ENCODE data around the gene SEMA4C.

Gene SEMA4C

DNA sequence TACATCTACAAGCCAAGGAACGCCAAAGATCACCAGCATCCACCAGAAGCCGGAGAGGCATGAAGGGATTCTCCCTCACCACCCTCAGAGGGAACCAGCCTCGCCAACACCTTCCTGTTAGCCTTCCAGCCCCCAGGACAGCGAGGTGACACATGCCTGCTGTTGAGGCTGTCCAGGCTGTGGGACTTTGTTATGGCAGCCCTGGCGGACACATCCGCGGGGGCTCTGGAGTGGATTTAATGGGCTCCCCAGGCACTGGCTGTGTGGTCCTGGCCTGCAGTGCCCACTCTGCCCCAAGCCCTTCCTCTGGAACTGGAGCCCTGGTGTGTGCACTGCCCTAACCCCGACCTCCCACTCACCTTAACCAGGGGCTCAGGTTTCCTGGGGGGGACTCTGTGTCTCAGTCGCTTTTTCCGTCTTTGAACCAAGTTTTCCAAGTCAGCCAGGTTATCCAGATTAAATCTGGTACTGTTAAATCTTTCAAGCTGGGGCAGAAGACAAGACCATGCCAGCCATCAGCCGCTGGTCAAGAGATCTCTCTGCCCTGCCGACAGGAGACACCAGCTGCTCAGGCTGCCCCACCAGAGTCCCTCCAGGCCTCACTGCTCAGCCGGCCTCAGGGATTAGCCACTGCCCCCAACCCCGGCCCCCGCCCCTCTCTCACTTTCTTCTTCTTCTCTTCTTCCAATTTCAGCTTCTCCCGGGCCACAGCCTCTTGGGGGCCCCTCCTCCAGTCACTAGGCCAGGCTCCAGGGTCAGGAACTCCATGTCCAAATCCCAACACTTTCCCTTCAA, 28.0 kb downstream of the SEMA4C start:
- DNase-seq: no peak

DNA sequence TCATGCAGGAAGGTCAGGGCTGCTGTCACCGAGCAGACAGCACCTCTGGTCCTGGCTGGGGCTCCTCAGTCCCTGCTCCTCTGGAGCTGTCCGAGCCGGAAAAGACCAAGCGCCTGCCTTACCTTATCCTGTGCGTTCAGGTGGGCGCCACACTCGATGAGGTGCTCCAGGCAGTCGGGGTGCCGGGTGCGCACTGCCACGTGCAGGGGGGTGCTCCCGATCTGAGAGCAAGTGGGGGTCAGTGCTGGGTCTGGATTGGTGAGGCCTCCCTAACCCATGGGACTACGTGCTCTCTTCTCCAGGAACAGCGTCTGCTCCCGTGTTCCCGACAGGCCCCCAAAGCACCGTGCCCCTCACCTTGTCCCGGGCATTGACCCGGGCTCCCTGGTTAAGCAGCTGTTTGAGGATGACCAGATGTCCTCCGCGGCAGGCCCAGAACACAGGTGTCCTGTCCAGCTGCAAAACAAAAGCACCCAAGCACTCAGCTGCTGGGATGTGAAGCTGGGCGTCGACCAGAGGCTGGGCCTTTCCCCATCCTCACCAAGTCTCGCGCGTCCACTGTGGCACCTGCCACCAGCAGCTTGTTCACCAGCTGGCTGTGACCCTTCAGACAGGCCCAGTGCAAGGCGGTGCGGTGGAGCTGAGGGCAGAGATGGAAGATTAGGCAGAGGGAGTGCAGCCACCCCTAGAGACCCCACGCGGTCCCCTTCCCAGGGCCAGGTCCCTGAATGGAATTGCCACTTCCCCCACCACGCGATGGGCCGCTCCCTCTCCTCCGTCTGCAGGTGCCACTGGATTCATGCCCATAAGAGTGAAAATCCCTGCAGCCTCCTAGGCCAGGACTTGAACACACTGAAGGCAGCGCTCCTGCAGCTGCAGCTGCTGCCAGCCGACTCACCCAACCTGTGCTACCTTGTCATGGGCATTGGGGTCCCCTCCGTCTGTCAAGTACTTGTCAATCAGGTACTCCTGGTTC, 29.7 kb downstream of the SEMA4C start:
- no peak for DNase-seq

DNA sequence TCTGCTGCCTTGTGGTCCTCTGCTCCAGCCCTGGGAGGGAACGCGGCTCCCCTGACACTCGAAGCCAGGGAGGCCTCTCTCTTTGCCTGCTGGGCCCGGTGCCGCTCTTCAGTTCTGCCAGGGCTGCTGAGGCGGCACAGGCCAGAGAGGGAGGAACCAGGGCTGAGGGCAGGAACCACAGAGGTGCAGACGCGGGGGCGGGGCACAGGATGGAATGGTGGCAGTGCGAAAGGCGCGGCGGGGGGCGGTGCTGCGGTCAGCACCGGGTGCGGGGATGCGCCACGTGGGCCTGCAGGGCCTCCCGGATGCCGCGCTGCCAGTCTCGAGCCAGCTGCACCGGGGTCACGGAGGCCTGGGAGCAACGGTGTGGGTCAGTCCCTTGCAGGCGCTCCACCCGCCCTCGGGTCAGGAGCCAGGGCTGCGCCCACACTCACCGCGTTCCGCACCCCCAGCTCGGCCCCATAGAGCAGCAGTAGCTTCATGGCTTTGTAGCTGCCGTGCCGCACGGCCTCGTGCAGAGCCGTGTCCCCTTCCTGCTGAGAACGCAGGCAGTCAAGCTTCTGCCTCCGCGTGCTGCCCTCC, 30.5 kb downstream of the SEMA4C start:
- no peak for DNase-seq

DNA sequence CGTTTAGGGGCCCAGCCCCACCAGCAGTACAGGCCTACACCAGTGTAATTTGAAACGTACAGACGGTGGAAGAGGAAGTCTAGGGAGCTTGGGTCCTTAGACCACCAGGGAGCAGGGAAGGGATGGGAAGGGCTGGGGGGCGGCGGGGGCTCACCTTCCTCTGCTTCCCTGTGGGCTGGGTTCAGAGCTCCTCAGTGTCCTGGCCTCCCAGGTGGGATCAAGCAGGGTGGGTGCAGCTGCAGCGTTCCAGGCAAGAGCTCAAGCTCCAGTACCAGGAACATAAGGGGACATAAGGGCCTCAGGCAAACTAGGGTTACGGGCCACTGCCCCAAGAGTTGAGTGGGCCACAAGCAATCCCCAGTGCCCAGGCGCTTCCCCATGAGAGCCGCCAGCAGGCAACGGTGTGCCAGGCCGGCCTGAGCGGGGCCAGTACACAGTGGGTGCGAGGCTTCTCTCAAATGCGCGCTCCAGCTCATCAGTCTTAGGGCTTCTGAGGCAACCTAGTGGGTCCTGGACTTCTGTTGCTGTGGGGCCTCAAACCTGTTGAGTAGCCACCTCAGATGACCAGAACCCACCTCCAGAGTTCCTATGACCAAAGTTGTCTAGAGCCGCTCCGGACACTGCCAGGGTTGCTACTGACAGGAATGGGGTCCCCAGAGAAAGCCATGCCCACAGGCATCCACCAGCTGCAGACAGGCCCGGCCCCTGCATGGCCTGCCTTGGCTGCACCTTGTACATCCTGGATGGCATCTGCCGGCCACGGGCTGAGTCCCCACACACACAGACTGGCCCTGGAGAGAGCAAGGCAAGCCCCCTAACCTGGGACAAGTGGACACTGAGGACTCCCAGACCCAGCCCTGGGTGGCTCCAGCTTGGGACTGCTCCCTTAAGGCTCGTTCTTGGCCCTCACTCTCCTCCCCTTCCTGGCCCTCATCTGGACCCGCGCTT, 31.3 kb downstream of the SEMA4C start:
- DNase-seq: no peak

DNA sequence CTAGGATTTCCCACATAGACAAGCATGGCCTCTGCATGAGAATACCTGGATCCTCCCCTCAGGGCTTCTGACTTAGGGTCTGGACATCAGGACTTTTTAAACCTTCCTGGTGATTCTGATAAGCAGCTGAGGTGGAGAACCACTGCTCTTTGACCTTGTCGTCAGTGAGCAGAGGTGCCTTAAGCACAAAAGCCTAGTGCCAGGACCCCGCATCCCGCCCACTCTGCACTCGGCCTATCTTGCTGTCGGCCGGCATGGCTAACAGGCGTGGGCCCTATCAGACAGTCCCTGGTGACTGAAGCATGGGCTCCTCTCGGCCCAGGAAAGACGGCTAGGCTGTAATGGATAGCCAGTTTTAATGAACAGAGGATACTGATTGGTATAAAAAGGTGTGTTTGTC, 32.3 kb downstream of the SEMA4C start:
- no peak for DNase-seq

DNA sequence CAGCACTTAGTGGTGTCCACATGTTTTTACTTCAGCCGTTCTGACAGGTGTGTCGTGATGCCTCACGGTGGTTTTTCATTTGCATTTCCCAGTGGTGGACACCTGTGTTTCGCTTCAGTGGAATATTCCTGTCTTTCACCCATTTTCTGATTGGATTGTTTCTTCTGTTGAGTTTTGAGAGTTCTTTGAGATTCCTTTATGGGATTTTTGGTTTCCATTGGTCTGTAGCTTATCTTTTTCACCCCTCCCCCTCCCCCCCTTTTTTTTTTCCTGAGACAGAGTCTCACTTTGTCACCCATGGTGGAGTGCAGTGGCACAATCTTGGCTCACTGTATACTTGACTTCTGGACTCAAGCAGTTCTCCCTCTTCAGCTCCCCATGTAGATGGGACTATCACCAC, 34.0 kb downstream of the SEMA4C start:
- no peak for DNase-seq

DNA sequence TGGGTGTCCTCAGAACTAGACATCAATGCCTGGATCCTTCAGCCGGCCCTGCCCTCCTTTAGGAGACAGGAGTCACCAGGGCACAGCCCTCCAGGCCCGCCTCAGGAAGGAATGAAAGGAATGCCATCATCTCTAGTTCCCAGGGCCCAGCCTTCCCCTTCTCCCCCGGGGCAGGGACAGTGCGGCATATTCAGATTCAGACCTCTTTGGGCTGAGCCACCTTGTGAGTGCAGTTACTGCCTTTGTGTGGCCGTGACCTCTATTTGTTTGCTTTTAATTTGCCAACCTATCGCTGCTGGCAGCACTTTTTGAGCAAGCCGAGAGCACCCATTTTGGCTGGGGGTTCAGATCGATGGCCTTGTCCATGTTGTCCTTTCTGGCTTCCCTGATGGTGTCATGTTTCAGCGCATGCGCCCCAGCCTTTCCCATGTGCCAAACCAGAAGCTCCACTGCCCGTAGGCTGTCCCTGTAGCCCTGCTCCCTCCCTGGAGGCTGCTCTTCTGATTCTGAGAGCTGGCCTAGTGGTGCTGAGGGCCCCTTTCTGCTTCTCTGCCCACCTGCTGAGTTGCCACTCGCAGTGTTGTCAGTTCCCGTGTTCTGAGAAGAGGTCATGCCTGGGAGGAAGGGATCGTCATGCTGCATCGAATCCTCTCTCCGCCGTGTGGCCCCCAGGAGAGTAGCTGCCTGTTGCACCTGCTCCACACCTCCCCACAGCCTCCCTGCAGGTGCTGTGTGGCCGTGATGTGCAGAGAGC, 36.9 kb downstream of the SEMA4C start:
- DNase-seq: peak; percentile 95

DNA sequence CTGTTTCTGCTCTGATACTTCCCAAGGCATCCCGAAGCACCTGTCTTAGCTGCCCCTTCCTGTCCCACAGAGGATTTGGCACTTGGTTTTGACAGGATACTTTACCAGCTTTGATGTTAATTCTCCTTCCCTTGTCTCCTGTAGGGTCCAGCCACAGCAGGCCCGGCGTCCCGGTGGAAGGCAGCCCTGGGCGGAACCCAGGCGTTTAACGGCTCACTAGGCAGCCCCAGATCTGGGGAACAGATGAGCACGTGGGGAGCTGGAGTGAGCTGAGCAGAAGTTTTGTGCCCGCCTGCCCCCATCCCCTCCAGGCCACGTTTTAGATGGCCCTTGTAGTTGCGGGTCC, 37.5 kb downstream of the SEMA4C start:
- DNase-seq: no peak

DNA sequence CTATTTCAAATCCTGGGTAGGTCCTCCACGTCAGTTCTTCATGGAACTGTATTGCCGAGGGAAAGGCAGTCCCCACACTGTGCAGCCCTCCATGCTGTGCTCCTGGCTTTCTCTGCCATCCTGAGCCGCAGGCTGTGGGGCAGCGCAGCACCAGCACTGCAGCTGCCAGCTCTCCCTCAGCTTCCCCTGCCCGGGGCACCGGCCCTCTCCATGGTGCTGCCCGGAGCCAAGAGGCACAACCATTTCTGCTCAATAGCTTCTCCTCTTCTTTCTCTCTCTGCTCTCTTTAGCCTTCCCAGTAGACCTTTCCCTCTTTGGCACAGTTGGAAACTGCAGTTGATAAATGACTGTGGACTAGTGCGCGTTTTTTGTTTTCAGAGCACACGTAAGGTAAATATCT, 38.2 kb downstream of the SEMA4C start:
- DNase-seq: no peak

DNA sequence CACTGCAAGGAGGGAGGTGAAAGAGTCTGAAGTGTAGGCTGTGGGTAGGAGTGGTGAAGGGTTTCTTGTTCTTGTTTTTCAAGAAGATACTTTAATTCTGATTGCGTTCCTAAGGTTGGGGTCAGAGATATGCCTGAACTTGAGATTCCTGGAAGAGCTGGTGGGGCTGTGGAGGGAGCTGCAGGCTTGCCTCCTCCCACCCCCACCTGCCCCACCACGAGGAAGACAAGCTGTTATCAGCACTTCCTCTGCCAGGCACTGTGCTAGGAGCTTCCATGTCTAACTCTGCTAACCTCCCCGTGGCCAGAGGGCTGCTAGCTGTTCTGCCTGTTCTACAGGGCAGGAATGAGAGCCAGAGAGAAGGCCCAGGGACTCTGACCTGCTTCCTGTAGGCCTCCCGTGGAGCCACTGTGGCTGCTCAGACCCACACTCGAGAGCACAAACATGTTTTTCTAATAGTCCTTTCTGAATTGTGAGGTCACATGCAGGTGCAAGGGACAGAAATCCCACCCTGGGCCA, 39.8 kb downstream of the SEMA4C start:
- DNase-seq: no peak

DNA sequence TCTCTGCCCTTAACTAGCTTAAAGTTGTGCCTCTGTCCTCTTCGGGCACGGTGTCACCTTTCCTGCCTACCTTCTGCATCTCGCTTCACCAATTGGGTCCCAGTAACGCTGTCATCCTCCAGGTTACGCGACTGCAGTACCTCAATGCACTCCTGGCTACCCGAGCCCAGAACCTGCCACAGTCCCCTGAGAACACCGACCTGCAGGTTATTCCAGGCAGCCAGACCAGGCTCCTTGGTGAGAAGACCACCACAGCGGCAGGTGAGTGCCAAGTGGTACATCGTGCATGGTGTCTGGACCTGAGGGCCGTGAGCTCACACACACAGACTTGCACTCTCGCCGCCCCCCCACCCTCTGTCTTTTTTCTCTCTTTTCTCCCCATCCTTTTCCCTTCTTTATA, 41.0 kb downstream of the SEMA4C start:
- DNase-seq: no peak

DNA sequence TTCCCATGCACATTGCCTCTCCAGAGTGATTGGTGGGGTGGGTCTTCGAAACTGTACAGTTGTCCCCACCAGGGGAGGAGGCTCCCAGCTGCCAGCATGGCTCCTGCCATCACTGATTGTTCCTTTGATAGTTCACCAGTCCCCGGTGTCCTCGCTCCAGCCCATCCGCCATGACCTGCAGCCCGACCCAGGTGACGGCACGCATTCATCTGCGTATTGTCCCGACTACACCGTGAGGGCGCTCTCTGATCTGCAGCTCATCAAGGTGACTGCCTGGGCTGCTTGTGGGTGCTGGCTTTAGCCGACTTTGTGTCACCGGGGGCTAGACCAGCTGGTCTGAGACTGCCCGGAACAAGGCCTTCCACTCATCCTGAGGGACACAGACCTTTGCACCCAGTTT, 41.4 kb downstream of the SEMA4C start:
- DNase-seq: no peak

DNA sequence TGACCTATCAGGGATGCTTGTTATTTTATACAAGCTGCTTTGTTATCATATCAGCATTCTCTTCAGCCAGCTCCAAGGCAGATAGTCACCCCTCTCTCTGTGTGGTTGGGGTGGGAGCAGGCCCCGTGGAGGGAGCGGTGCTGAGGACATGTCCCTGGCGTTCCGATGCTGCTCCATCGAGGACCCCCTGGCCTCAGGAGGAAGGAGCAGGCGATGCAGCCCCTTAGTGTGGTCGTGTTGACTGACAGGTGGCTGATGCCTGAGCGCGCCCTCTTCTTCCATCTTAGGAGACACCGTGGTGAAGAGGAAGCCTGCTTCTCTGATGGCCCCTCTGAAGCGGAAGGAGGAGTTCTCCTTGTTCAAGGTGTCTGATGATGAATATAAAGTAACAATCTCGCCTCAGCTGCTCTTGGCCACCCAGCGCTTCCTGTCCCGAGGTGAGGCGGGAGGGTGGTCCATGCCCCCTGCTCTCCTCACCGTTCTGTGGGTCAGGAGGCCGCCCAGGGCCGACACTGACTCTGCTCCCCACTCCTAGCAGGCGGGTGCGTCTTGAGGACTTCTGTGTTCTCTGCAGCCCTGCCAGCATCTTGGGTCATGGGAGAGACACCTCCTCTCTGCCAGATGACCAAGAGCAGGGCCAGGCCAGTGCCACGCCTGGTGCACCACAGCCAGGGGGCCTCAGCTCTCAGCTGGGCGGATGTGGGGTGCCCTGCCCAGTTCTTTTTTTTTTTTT, 43.2 kb downstream of the SEMA4C start:
- DNase-seq: no peak

DNA sequence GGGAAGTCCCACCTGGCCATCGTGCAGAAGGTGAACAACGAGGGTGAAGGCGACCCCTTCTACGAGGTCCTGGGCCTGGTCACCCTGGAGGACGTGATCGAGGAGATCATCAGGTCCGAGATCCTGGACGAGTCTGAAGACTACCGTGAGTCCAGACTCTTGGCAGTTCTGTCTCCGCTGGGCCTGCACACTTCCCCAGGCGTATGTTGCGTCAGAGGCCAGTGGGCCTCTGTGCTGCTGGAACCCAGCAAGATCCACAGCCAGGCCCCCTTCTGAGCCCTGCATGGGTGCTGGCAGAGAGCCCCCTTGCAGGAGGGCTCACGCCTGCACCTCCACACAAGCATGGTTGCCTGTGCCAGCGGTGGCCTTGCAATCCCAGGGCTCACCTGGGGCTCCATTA, 44.8 kb downstream of the SEMA4C start:
- DNase-seq: no peak

DNA sequence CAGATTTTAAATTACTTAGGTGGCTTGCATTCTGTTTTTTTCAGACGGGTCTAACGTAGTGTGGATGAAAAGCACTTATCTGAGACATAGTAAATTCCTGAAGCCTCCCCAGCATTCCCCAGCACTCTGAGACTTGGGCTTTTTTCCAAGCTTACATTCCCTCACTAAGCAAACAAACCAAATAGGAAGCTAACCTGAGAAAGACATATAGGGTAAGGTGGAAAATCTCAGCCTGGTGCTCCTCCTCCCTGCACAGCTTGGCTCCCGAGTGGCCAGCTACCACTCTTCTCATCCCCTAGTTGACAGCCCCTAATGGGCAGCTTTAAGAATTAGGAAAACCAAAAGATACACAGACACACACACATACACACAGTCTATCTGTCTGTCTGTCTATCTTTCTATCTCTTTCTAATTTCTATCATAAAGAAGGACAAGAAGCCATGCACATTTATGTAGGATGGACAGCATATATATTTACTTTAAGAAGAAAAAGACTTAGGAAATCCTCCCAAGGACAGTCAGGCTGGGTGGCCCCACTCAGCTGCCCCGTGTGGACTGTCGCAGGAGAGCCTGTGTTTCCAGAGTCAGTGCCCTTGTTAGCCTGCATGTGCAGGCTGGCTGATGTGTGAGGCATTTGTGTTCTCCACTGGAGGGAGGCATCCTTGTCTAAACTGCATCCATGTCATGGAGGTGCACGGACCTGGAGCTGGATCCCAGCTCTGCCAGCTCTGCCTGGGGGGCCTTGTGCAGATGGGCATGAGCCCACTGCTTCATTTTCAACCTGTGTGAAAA, 45.6 kb downstream of the SEMA4C start:
- no peak for DNase-seq

DNA sequence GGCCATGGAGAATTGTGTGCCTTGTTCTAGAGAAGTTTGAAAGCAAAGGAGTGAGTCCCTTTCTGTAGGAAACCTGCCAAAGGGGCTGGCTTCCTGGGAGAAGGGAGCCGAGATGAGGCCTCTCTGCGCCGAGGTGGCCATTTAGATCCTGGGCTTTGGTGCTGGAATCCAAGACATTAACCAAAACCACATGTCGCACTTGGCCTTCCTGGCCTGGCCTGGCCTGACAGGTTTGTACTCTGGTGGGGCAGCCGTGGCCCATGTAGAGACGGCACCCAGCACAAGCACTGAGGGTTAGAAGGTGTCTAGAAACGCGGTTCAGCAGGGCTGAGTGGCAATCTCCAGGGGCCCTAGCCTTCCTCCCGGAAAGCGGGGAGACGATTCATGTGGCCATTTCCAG, 46.7 kb downstream of the SEMA4C start:
- no peak for DNase-seq

DNA sequence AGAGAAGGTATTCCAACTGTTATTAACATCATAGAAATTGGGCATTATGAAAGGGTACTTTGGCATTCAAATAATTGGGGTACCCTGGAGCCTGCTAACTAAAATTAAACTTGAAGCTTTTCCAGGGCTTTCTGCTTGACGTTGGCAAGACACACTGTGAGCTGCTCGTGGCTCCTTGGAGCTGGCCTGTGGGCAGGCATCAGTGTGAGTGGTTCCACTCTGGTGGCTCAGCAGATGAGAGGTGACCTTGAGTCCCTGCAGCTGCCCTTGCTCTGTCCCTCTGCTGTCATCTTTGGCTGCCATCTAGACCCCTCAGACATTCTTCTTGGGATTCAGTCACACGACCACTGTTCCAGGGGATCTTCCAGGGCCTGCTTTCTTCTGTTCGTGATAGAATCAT, 47.1 kb downstream of the SEMA4C start:
- DNase-seq: no peak

DNA sequence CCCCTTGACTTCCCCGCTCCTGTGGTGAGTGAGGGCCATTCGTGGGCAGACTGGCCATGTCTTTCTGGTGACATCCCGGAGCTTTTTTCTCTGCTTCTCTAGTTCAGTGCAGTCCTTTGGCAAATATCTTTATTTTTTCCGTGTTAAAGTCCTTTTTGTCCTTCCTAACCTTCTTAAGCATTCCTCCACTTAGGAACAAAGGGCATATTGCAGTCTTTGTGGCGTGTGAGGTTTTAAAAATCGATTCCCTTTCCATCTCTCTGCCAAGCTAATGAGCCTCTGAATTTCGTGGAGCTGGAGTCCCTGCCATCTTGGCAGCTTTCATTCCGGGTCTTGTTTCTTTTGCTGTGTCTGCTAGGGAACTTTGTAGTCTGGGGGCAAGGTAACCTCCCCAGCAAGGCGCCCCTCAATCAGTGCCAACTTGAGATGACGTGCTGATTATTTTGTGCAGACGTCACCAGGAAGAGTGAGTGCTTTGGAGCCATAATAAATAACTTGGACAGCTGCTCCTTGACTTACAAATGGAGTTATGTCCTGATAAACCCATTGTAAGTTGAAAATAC, 48.7 kb downstream of the SEMA4C start:
- no peak for DNase-seq

DNA sequence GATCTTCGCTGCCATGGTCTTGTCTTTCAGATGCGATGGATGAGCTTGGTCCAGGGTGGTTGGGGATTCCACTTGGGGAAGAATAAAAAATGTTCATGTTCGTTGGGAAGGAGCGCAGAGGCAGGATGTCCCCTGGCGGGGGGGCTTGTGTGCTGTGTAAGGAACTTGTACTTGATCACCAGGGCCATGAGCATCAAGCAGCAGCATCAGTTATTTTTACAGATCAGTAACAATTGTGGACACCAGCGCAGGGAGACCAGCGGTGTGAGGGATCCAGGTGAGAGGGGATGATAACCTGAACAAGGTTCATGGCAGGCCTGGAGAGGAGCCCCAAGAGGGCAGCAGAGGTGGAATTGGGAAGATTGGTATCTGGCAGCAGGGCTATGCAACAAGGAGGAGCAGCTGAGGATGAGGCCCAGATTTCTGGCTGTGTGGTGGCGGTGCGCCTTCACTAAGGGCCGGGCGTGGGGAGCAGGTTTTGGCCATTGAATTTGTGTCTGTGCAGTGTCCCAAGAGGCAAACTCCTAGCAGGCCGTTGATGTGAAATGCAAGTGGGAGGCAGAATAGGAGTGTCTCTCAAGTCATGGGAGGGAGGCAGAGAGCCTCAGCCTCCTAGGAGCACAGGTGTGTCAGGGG, 49.9 kb downstream of the SEMA4C start:
- DNase-seq: no peak

All from NCI-H1105 treated with DMSO at 0.1 percent for 48 hours (cell line).